IMR-90 (cell line): ENCODE data around the gene ABCA12. TPM values are rescaled to one million over a fixed set of nuclear protein-coding genes. Genes with fewer than 3 reads are reported as not detected.
A peak's percentile ranks its signal among the peaks of the same experiment; 100 is the strongest.
"Not testable (repeated sequence)": the region's sequence is repeated elsewhere in the genome, so short reads cannot be mapped to it uniquely, and the experiment has no call there.

Experiments
- ATAC-seq: fragments of 200-7000 bp; cut with Tn5 transposase; 2 replicates; pipeline ENCODE4 v1.9.1; 2020; ENCODE audit warnings: low read depth, mild to moderate bottlenecking, moderate library complexity
- BruUV-seq: library from RNA; stranded (reverse); fragments of 400-500 nt; replicated peaks from 2 replicates; lab custom pipeline; 2021; lab: Mats Ljungman, UMichigan
- CTCF ChIA-PET: fragments of 300-600 bp; formaldehyde crosslinking; extraction: SDS; loops from one replicate; lab custom pipeline; 2021; ENCODE audit warnings: antibody characterized with exemption; lab: Yijun Ruan, JAX
- POLR2A ChIA-PET: fragments of 300-600 bp; sonication (Branson Sonifier 250); formaldehyde crosslinking; loops from one replicate; lab custom pipeline; 2022; ENCODE audit warnings: antibody characterized with exemption; ENCODE audit not compliant: unreplicated experiment; lab: Charles Lee
- DNase-seq: peaks from one replicate; pipeline ENCODE4 v3.0.0; 2013
- H2AFZ ChIP-seq: replicated peaks from 2 replicates; pipeline ENCODE3; 2013; ENCODE audit warnings: low read length, mild to moderate bottlenecking; ENCODE audit not compliant: poor library complexity
- H2AK5ac ChIP-seq: 2 replicates; pipeline ENCODE4 v1.6.1; 2013; ENCODE audit warnings: low read depth, low read length, inconsistent platforms
- H2AK9ac ChIP-seq: replicated peaks from 2 replicates; pipeline ENCODE3; 2013; ENCODE audit warnings: mild to moderate bottlenecking, low read depth, low read length, moderate library complexity; ENCODE audit not compliant: poor library complexity
- H2BK120ac ChIP-seq: 2 replicates; pipeline ENCODE4 v1.6.1; 2013; ENCODE audit warnings: low read depth, low read length, inconsistent platforms
- H2BK15ac ChIP-seq: 3 replicates; pipeline ENCODE4 v1.6.1; 2013; ENCODE audit warnings: low read depth, low read length, inconsistent platforms
- H2BK20ac ChIP-seq: 2 replicates; pipeline ENCODE4 v1.6.1; 2013; ENCODE audit warnings: low read depth, mild to moderate bottlenecking, inconsistent platforms, low read length, moderate library complexity
- H2BK5ac ChIP-seq: 2 replicates; pipeline ENCODE4 v1.6.1; 2013; ENCODE audit warnings: mild to moderate bottlenecking, low read depth, low read length, inconsistent platforms; ENCODE audit not compliant: poor library complexity, severe bottlenecking
- H3K14ac ChIP-seq: replicated peaks from 2 replicates; pipeline ENCODE4 v1.6.1; 2013; ENCODE audit warnings: low read depth, low read length, inconsistent platforms
- H3K18ac ChIP-seq: 2 replicates; pipeline ENCODE4 v1.6.1; 2013; ENCODE audit warnings: low read depth, low read length, control low read depth
- H3K23ac ChIP-seq: 2 replicates; pipeline ENCODE4 v1.6.1; 2013; ENCODE audit warnings: low read depth, low read length, inconsistent platforms
- H3K27ac ChIP-seq: 2 replicates; pipeline ENCODE4 v1.5.1; 2013; ENCODE audit warnings: mild to moderate bottlenecking, control low read depth, low read length; ENCODE audit not compliant: insufficient read depth
- H3K27me3 ChIP-seq: 2 replicates; pipeline ENCODE4 v1.6.1; 2013; ENCODE audit warnings: low read length; ENCODE audit not compliant: control insufficient read depth, insufficient read depth
- H3K36me3 ChIP-seq: 2 replicates; pipeline ENCODE4 v1.6.1; 2013; ENCODE audit warnings: low read length, mixed read lengths; ENCODE audit not compliant: control insufficient read depth, insufficient read depth
- H3K4ac ChIP-seq: 2 replicates; pipeline ENCODE4 v1.6.1; 2013; ENCODE audit warnings: low read depth, low read length, inconsistent platforms
- H3K4me1 ChIP-seq: 2 replicates; pipeline ENCODE4 v1.6.1; 2013; ENCODE audit warnings: low read length, mixed read lengths; ENCODE audit not compliant: control insufficient read depth, insufficient read depth
- H3K4me2 ChIP-seq: 2 replicates; pipeline ENCODE4 v1.6.1; 2013; ENCODE audit warnings: low read depth, mild to moderate bottlenecking, control low read depth, low read length, moderate library complexity
- H3K4me3 ChIP-seq: 2 replicates; pipeline ENCODE4 v1.5.1; 2013; ENCODE audit warnings: low read depth, mild to moderate bottlenecking, control low read depth, low read length, moderate library complexity; ENCODE audit not compliant: insufficient read depth
- H3K56ac ChIP-seq: 2 replicates; pipeline ENCODE4 v1.6.1; 2013; ENCODE audit warnings: low read length, inconsistent platforms; ENCODE audit not compliant: insufficient read depth; ENCODE audit errors: extremely low read depth
- H3K79me1 ChIP-seq, 2 experiments: 2 replicates each; pipeline ENCODE4 v1.6.1; 2013; ENCODE audit warnings: low read length in 2 of 2, inconsistent platforms in 1 of 2, low read depth in 1 of 2
- H3K9ac ChIP-seq: 2 replicates; pipeline ENCODE4 v1.6.1; 2013; ENCODE audit warnings: low read depth, low read length, control low read depth
- H3K9me1 ChIP-seq: 2 replicates; pipeline ENCODE4 v1.6.1; 2013; ENCODE audit warnings: low read length, inconsistent platforms; ENCODE audit not compliant: insufficient read depth
- H3K9me3 ChIP-seq: 2 replicates; pipeline ENCODE4 v1.6.1; 2013; ENCODE audit warnings: low read length; ENCODE audit not compliant: control insufficient read depth, insufficient read depth
- H4K20me1 ChIP-seq: 2 replicates; pipeline ENCODE4 v1.6.1; 2013; ENCODE audit warnings: low read length, inconsistent platforms; ENCODE audit not compliant: insufficient read depth
- H4K5ac ChIP-seq: 2 replicates; pipeline ENCODE4 v1.6.1; 2013; ENCODE audit warnings: mild to moderate bottlenecking, low read depth, low read length, control low read depth
- H4K8ac ChIP-seq, 2 experiments: 2 replicates each; pipeline ENCODE4 v1.6.1; 2013; ENCODE audit warnings: low read depth in 2 of 2, low read length in 2 of 2, control low read depth in 1 of 2, inconsistent platforms in 1 of 2
- H4K91ac ChIP-seq: 2 replicates; pipeline ENCODE4 v1.6.1; 2013; ENCODE audit warnings: low read depth, low read length, inconsistent platforms; ENCODE audit not compliant: insufficient read depth
- MAZ ChIP-seq: IDR thresholded peaks from 2 replicates; pipeline ENCODE4 v1.6.1; 2012; ENCODE audit warnings: low read depth, mild to moderate bottlenecking, low read length, improper control_type of control experiment, moderate library complexity, borderline replicate concordance
- POLR2A ChIP-seq: IDR thresholded peaks from 2 replicates; pipeline ENCODE4 v1.6.1; 2012; ENCODE audit warnings: mild to moderate bottlenecking, low read depth, low read length
- RFX5 ChIP-seq: IDR thresholded peaks from 2 replicates; pipeline ENCODE4 v1.8.0; 2012; ENCODE audit warnings: low read depth, mild to moderate bottlenecking, low read length, moderate library complexity
- WGBS, 2 experiments: methylation state at CpG; one replicate each; pipeline versions ENCODE4 v1.1.5 to v1.1.7; 2013; ENCODE audit warnings: missing lambda C conversion rate in 2 of 2; ENCODE audit not compliant: insufficient read length in 1 of 2; ENCODE audit errors: extremely low coverage in 2 of 2; 5-methylcytosine and 5-hydroxymethylcytosine counted together
- dilution Hi-C: fragments of 300-500 bp; cut with HindIII; formaldehyde crosslinking; loops from one replicate; pipeline ENCODE4 v1.14.3; 2018; ENCODE audit warnings: low sequenced_read_pairs; ENCODE audit not compliant: unreplicated experiment
- in situ Hi-C: fragments of 300-500 bp; cut with MboI; formaldehyde crosslinking; loops from 3 replicates; pipeline ENCODE4 v1.14.3; 2019; ENCODE audit warnings: low sequenced_read_pairs, inconsistent platforms, mixed read lengths
- intact Hi-C: fragments of 100-400 bp; cut with micrococcal nuclease; formaldehyde crosslinking; loops from 2 replicates; pipeline ENCODE4 v1.10.0; 2022
- polyA plus RNA-seq, 3 experiments: library from polyadenylated mRNA; depleted of rRNA; stranded (reverse); fragments of >200 nt; gene quantifications; 2 replicates each; pipeline ENCODE4 v1.2.3, GENCODE V29; 2012; ENCODE audit warnings: low replicate concordance in 1 of 3
- total RNA-seq: library from RNA; depleted of rRNA; stranded (reverse); fragments of >200 nt; gene quantifications from 2 replicates; pipeline ENCODE4 v1.2.3, GENCODE V29; 2012
- TF ChIP-seq, protein P1 (sequence below): fragments of 150-350 bp; IDR thresholded peaks from 2 replicates; pipeline ENCODE4 v1.6.1; 2016; ENCODE audit warnings: low read depth, mild to moderate bottlenecking, low read length, moderate library complexity, borderline replicate concordance

The ABCA12 gene
- total and polyA plus RNA-seq, 2 of the 4 experiments (the other 2 are of a cell fraction) = under 0.01 TPM; not detected in 1

GRCh38 chr2:215171151-215171550 lies 32.7 kb upstream of the ABCA12 start:
- no peaks in the 10 kb centered on the region for H4K20me1 ChIP-seq
- no TSS peak for BruUV-seq
- no peaks in the 10 kb centered on the region for H3K4me1 ChIP-seq
- TF ChIP-seq, protein P1, sequence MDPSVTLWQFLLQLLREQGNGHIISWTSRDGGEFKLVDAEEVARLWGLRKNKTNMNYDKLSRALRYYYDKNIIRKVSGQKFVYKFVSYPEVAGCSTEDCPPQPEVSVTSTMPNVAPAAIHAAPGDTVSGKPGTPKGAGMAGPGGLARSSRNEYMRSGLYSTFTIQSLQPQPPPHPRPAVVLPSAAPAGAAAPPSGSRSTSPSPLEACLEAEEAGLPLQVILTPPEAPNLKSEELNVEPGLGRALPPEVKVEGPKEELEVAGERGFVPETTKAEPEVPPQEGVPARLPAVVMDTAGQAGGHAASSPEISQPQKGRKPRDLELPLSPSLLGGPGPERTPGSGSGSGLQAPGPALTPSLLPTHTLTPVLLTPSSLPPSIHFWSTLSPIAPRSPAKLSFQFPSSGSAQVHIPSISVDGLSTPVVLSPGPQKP = no peak
- TF ChIP-seq RFX5 = no peak
- TF ChIP-seq POLR2A = no peak
- TF ChIP-seq MAZ = no peak
- H2AK5ac ChIP-seq = no peak overlapping the region
- CTCF ChIA-PET = no interaction called here
- H3K27me3 ChIP-seq = no peaks in the 10 kb centered on the region
- no peak overlapping the region for H3K4ac ChIP-seq
- no peak overlapping the region for H2BK20ac ChIP-seq
- H4K5ac ChIP-seq = no peak overlapping the region
- H3K4me3 ChIP-seq = peak overlapping the region; percentile 32; the same call in 1 of the 2 replicates
- H2BK120ac ChIP-seq = no peak overlapping the region
- H3K27ac ChIP-seq = no peak overlapping the region
- H3K4me2 ChIP-seq = peak overlapping the region; percentile 79
- no peak overlapping the region for H4K91ac ChIP-seq
- no peak overlapping the region for H4K8ac ChIP-seq
- no peaks in the 10 kb centered on the region for H3K36me3 ChIP-seq
- dilution Hi-C loops = no loop called here
- ATAC-seq = peak; percentile 40; the same call in 1 of the 2 replicates
- no peaks in the 10 kb centered on the region for H3K79me1 ChIP-seq
- no peak for DNase-seq
- H2AFZ ChIP-seq = peak overlapping the region; percentile 67
- in situ Hi-C loops = no loop called here
- intact Hi-C loops = no loop called here
- H3K9me3 ChIP-seq = no peaks in the 10 kb centered on the region
- H3K18ac ChIP-seq = no peak overlapping the region
- no peak overlapping the region for H3K14ac ChIP-seq
- H2BK15ac ChIP-seq = no peak overlapping the region
- WGBS, 2 experiments = no CpG with 5 or more reads among the region's 3 CpGs
- no peak overlapping the region for H2BK5ac ChIP-seq
- no peak overlapping the region for H3K23ac ChIP-seq
- no peak overlapping the region for H3K9ac ChIP-seq
- H3K56ac ChIP-seq = no peak overlapping the region
- no peak overlapping the region for H2AK9ac ChIP-seq
- H3K9me1 ChIP-seq = no peaks in the 10 kb centered on the region
- POLR2A ChIA-PET = no interaction called here

DNA sequence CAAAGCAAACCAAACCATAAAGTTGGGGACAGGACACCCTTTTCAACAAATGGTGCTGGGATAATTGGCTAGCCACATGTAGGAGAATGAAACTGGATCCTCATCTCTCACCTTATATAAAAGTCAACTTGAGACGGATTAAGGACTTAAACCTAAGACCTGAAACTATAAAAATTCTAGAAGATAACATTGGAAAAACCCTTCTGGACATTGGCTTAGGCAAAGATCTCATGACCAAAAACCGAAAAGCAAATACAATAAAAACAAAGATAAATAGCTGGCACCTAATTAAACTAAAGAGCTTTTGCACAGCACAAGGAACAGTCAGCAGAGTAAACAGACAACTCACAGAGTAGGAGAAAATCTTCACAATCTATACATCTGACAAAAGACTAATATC lies 28.1 kb upstream of the ABCA12 start:
- in situ Hi-C loops = not testable (repeated sequence)

More for the DNA sequence above, 28.1 kb upstream of the ABCA12 start:
- intact Hi-C loops, H4K91ac ChIP-seq, H2BK120ac ChIP-seq, H3K27me3 ChIP-seq, H3K4me2 ChIP-seq, H3K4me3 ChIP-seq, H2BK20ac ChIP-seq, H2AK9ac ChIP-seq, BruUV-seq, H3K79me1 ChIP-seq, H4K5ac ChIP-seq, H3K9me3 ChIP-seq, H3K9me1 ChIP-seq, H3K27ac ChIP-seq, POLR2A ChIA-PET, ATAC-seq, H2AFZ ChIP-seq, H3K4me1 ChIP-seq, H2AK5ac ChIP-seq, H2BK15ac ChIP-seq, H3K56ac ChIP-seq, H4K20me1 ChIP-seq, H3K4ac ChIP-seq, DNase-seq, H3K36me3 ChIP-seq, H2BK5ac ChIP-seq, H3K14ac ChIP-seq, H3K23ac ChIP-seq, dilution Hi-C loops, H3K9ac ChIP-seq, H4K8ac ChIP-seq, H3K18ac ChIP-seq: not testable (repeated sequence)
- CTCF ChIA-PET = interaction anchor here (0.6 kb wide), 1 partner anchor 590 kb away, joined by 3 read pairs; no protein-coding TSS in a partner anchor
- no CpG with 5 or more reads among the region's 2 CpGs for WGBS, 2 experiments
